DMS53 treated with DMSO at 0.1 percent for 48 hours (cell line): ENCODE results near the gene FNDC3B.
A peak's percentile ranks its signal among the peaks of the same experiment; 100 is the strongest.
"Not testable (repeated sequence)": the region's sequence is repeated elsewhere in the genome, so short reads cannot be mapped to it uniquely, and the experiment has no call there.

ENCODE experiments used
- DNase-seq: peaks from one replicate; lab custom pipeline; 2025; ENCODE audit not compliant: unreplicated experiment; lab: John Stamatoyannopoulos, UW

FNDC3B gene

GRCh38 chr3:172030181-172030580, 9.2 kb upstream of the FNDC3B start:
- peak; percentile 26 for DNase-seq

GRCh38 chr3:172031996-172032395, 7.4 kb upstream of the FNDC3B start:
- no peak for DNase-seq

- DNase-seq = no peak
Observed at GRCh38 chr3:172033396-172033795, 6.0 kb upstream of the FNDC3B start.

GRCh38 chr3:172034786-172035685, 4.3 kb upstream of the FNDC3B start:
- DNase-seq = no peak

GRCh38 chr3:172036541-172037215, 2.7 kb upstream of the FNDC3B start:
- DNase-seq = no peak

- DNase-seq = no peak
Observed at GRCh38 chr3:172038798-172039435, 461 bp upstream of the FNDC3B start.

- peak; percentile 28 for DNase-seq
Observed at GRCh38 chr3:172040078-172040980, 951 bp downstream of the FNDC3B start.

GRCh38 chr3:172040981-172041963, 1.9 kb downstream of the FNDC3B start:
- DNase-seq = no peak

- DNase-seq = no peak
Observed at GRCh38 chr3:172042136-172042662, 2.8 kb downstream of the FNDC3B start.

- DNase-seq = not testable (repeated sequence)
Observed at GRCh38 chr3:172042663-172043179, 3.3 kb downstream of the FNDC3B start.

- DNase-seq = no peak
Observed at GRCh38 chr3:172043233-172043632, 3.9 kb downstream of the FNDC3B start.

- DNase-seq = no peak
Observed at GRCh38 chr3:172043766-172044165, 4.4 kb downstream of the FNDC3B start.

GRCh38 chr3:172044833-172045585, 5.6 kb downstream of the FNDC3B start:
- DNase-seq = no peak

- no peak for DNase-seq
Observed at GRCh38 chr3:172046268-172046915, 7.0 kb downstream of the FNDC3B start.

GRCh38 chr3:172047567-172048115, 8.3 kb downstream of the FNDC3B start:
- DNase-seq = no peak

- no peak for DNase-seq
Observed at GRCh38 chr3:172048599-172048998, 9.2 kb downstream of the FNDC3B start.

GRCh38 chr3:172051310-172051956, 12.1 kb downstream of the FNDC3B start:
- DNase-seq = no peak
